AG20443 (cell line): Measurements from ENCODE around the gene ANO6.

ENCODE experiments used
- DNase-seq: peaks from one replicate; pipeline ENCODE4 v3.0.0; 2012; ENCODE audit warnings: low spot score, mixed read lengths

ANO6 gene

DNA sequence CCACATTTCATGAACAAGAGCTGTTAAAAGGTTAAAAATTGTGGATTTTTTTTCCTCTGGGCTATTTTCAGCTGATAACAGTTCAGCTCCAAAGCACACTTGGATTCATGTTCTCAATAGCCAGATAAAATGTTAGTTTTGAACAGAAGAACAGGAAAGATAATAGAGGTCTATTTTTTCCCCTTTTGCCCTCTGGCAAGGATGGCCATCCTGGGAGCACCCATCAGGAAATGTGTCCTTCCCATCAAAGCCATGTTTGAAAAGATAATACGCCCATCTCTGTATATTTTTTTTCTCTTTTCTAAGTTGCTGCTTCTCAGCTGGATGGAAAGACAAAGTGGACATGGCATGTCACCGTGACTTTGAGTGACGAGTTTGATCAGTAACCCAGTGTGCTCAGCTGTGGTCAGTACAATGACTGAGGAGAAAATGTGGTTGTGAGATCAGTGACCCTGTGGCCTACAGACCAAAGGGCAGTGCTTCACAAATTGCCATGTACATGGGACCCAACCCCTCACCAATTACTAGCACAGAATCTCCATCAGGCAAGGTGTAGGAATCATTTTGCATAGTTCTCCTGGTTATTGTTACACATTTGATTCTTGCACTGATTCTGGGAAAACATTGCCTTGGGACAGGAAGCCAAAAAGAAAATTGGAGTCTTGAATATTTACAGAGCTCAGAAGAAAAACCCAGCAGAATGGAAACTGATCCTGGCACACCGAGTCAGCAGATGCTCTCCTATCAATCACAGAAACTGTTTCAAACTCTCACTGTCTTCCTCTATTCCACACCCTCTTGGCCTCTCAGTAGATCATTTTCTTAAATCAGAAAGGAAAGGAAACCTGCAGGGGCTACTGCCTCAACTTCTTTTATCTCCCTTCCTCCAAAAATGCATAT, 64.3 kb downstream of the ANO6 start:
- no peak for DNase-seq

DNA sequence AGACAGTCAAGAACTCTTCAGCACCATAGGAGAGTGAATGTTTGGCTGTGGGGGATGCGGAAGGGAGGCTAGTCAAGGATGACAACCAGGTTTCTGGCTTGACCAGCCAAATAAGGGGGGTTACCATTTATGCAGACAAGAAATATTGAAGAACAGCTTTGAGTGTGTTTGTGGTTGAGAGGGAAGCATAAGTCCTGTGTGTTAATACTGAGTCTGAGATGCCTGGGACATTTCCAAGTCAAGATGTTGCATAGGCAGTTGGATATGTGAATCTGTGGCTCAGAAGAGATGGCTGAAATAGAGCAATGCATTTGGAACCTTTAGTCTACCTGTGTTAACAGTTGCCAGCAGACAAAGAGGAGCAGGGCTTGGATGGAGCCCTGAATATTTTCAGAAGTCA, 66.1 kb downstream of the ANO6 start:
- no peak for DNase-seq

DNA sequence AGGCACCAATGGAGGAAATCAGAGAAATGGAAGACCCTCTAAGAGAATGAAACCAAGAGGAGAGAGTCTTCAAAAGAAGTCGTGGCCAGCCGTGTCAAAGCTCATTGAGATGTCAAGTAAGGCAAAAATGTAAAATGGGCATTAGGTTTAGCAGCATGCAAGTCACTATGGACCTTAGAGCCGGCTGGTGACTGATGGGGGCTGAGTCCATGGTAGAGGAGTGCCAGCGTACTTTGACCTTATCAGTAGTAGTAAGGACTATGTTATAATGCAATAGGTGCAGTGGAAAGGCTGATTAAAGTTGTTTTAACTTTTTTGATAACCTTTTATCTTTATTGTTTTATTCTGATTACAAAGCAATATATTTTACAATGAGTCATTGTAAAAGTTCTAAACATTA, 66.5 kb downstream of the ANO6 start:
- DNase-seq, result no peak

DNA sequence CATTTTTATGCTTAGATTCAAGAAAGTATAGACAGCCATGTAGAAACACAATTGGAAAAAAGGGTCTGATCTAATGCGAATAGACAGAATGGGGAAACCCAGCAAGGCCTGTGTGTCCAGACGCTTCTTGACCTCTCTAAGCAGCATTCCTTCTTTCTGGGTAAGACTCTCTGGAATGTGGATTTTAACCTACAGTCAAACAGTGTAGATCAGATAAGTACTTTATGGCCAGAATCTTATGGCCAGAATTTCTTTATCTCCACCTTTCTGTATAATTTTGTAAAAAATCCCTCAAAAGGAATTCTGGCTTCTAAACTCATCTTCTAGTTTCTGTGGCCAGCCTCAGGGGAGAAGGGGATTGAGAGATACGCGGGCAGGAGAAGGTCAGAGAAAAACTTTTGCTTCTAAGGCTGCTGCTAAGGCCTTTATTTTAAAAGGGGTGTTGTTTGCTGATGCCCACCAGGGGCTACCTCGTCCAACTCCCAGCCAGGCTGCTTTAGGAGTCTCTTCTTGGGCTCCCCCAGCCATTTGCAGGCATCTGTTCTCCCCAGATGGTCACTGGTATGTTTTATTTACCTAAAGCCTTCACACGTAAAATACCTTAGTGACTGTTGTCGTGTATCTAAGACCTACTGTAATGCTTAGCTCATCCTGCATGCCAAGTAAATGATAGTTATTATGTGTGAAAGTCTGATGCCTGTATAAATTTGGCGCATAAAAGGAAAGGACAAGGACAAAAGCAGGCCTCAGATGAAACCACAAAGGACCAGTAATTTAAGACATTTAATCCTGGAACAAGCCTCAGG, 68.4 kb downstream of the ANO6 start:
- peak; percentile 62 for DNase-seq

DNA sequence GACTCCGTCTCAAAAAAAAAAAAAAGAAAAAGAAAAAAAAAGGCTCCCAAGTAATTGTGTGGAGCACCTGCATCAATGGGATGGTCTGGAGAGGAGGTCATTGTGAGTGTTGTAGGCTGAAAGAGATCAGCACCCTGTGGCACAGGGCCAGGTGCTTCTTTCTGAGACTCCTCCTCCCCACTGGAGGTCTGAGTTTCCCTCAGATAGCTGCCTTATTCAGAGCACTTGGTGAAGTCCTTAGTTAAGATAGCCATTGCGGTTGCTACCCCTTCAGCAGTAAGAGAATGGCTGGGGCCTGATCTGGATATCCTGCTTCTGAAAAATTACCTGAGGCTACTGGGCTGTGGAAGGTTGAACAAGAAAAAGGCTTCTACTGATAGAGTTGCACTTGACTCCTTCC, 69.8 kb downstream of the ANO6 start:
- no peak for DNase-seq

DNA sequence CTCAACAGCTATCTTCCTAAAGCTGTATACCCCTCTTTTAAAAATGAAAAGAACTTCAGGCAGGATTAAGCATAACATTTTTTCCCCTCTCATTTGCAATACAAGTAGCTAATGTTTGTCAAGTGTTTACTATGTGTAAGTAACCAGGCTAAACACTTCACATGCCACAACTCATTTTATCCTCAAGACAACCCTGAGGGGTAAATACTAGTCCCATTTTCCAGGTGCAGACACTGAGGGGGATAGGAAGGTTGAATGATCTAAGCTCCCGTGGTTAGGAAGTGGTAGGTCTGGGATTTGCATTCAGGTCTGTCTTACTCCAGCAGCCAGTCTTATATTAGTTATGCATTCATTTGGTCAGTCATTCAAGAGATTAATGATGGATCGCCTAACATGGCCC, 70.7 kb downstream of the ANO6 start:
- DNase-seq, result no peak

DNA sequence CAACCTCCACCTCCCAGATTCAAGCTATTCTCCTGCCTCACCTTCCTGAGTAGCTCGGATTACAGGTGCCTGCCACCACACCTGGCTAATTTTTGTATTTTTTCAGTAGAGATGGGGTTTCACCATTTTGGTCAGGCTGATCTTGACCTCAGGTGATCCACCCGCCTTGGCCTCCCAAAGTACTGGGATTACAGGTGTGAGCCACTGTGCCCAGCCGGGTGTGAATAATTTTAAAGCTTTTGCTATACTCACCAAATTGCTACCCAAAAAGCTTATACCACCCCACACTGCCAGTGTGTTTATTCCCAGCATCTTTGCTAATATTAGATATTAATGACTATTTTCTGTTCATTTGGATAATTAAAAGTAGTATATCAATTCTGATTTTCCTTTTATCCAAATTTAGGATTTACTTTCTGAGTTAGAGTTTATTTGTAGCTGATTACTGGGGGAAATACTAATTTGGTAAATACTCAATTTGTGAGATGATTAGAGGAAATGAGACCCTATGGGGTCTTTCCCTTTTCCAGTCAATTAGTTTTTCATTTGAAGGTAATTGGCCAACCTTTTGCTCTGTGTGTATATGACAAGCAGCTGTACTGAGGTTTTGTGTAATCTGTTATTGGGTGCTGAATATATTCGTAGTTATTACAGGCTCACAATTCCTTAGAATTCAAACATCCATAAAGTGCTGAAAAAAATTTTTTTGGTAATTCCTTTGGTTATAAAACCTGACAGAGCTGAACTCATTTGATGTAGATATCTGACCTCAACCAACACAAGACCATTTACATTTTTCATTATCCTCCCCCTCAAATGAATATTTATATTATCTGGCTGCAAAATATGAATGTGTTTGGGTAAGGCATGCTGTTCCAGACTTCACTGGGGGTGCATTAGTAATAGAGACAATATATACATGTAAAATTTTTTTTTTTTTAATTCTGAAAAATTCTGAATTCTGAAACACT, 73.6 kb downstream of the ANO6 start:
- no peak for DNase-seq

DNA sequence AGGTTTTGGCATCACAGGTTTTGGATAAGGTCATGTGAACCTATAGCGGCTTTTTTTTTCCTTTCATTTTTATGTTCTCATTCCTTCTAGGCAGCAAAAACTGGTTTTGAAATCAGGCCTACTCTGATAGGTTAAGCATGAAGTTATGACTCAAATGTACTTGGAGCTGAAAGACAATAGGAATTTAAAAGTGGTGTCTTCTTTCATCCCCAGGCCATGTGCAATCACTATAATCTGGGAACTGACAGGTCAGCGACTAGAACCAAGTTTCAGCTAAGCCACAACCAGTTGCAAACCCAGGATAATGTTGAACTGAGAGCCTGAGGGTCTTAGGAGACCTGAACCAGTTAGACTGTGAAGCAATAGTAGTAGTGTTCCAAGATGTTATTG, 74.3 kb downstream of the ANO6 start:
- peak; percentile 31 for DNase-seq

DNA sequence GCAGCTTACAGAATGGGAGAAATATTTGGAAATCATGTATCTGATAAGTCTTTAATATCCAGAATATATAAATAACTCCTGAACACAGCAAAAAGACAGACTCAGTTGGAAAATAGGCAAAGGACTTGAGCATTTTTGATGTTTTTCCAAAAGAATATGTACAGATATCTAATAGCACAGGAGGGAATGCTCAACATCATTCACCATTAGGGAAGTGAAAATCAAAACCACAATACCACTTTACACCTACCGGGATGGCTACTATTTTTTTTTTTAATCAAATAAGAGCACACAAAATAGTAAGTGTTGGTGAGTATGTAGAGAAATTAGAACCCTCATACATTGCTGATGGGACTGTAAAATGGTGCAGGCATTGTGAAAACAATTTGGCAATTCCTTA, 75.6 kb downstream of the ANO6 start:
- DNase-seq, result no peak

DNA sequence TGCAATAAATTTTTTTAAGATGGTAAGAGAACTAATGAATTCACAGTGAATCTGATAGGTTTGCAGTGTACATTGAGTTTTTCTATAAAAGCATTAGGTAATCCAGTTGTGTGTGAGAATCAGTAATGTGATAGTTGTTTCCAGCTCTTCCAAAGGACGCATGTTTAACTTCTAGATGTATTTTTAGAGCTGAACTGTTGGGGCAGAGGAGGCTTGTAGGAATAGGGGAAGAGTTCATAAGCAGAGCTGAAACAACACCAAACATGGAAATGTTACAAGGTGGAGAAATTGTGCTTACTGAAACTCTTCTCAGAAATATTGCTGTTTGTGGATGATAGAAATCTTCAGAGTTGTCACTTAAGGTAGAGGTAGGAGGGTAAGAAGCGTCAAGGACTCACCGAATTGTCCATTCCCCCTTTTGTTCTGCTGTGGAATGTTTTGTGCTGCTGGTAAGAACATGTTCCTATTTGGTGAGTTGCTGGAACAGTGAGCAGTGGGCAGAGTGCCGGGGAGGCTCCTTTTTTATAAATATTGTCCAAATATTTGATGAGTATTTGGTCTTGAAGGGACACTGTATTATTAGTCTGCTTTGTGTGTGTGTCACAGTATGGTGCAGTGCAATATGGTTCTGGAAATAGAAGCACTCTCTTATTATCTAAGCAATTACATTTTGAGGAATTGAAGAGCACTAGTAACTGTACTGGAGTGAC, 76.7 kb downstream of the ANO6 start:
- no peak for DNase-seq

DNA sequence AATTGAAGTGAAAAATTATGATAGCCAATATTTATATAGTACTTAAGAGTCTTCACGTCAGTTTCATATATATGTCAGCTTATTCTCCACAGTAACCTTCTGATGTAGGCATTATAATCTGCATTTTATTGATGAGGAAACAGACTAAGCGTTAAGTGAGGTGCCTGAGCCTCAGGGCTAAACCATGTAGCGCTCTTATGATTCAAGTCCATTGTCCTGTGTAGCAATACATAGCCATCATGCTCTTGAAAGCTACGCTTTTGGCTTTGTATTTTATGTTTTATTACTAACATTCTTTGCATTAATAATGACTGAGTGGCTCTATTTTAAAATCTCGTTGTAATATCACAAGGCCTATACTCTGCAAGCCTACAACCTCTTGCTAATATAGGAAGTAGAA, 79.0 kb downstream of the ANO6 start:
- no peak for DNase-seq

DNA sequence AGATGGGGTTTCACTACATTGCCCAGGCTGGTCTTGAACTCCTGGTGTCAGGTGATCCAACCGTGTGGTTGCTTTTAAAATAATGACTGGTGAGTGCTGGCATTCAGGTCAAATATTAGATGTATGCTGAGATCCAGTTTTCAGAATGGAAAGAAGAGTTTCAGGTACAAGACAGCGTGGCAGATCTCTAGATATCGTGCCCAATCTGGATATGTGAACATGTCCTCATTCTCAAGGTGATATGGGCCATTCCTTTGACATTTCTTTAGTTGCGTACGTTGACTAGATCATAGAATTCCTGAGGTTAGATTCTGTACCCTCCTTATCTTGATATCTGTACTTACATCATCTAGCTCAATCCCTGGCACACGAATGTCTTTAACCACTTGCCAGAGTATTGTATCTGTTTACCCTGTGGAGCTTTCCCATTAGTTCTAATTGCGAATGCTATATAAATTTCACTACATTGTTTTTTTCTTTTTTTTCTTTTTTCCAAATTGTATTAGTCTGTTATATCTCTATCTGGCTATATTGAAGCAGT, 80.2 kb downstream of the ANO6 start:
- no peak for DNase-seq

DNA sequence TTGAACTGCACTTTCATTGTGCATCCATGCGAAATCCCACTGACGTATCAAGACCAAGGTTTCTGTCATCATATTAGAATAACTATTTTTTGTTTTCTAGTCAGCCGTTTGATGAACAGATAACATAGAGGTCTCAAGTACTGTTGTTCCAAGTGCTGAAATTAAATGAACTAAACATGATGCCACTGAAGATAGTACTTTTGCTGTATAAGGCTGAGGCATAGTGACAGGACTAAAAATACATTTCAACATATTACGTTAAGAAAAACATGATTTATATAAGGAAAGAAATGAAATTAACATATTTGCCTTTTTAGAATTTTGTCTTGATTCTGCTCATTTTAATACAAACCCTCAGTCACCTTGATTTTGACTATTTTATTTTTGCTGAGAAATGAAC, 82.2 kb downstream of the ANO6 start:
- no peak for DNase-seq

DNA sequence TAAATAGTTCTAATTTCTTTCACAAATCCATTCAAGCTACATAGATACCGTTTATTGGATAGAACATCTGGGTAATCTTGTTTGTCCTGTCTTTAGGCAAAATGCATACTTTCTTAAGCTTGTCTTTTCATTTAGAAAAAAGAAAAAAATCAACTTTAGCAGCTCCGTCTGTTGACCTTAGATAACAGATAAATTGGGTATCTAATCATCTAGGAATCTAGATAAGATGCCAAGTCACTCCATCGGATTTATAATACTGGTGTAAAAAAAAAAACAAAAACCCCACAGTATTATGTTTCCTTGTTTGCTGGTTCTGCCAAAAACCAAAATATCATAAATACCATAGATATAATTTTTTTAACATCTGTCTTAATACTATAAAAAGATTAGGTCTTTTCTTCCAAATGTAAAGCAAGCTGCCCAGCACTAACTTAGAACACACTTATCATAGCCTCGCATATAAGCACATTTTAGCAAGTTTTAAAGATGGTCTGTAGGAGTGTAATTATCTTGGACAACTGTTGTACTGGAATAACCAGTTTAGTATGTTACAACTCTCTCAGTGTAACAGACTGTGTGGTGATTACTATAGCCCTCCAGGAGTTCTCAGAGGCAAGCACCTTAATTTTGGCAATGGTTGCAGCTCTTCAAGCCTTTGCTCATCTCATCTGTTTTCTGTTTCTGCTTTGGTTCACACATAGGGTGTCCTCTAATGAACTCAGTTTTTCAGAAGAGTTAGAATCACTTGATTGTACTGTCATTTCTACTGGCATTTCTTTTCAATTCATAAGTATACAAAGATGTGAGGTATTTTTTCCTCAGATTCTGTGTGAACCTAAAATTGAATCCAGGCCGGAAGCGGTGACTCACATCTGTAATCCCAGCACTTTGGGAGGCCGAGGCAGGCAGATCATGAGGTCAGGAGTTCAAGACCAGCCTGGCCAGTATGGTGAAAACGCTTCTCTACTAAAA, 83.1 kb downstream of the ANO6 start:
- peak; percentile 39 for DNase-seq

DNA sequence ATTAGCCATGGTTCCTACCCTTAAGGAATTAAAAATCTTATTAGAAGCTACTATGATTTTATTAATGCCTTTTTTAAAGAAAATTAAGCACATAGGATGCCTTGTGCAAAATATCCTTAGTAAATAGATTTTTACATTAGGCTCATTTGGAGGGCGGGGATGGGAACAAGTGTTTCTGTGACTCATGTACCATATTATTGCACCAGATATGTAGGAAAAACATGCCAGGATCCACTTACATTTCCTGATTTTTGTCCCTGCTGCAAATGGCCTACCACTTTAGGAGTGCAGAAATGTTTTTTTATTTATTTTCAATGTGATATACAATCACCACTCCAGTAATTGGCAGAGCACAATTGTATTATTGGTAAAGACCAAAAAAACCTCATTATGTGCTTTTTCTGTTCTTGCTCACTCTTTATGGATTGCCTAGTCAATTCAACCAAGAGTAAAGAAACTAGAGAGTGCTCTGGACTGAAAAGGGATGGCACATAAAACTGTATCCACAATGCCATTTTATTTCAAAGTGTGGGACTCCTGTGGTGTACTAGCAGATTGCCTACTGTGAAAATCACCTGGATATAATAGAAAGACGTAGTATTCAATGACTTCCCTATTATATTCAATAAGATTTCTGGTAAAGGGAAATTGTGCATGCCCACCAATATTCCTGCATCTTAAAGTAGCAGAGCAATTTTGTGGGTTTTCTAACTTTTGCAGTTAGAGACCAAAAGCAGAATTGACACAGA, 86.9 kb downstream of the ANO6 start:
- DNase-seq, result no peak

DNA sequence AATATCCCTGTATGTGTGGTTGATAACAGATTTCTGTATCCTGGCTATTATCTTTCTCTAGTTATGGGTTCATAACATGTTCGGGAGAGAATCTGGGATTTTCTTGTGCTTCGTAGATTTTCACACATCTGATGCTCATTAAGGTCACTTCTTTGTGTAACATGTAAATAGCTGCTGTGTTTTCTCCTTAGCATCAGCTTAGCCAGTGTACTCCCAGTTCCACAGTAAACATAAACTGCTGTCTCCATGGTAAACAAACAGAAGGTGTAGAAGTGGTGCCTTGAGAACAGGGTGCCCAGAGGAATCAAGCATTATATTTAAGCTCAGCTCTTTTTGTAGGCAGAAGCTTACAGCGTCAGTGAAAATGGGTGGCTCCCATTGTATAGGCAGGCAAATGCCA, 88.0 kb downstream of the ANO6 start:
- no peak for DNase-seq

DNA sequence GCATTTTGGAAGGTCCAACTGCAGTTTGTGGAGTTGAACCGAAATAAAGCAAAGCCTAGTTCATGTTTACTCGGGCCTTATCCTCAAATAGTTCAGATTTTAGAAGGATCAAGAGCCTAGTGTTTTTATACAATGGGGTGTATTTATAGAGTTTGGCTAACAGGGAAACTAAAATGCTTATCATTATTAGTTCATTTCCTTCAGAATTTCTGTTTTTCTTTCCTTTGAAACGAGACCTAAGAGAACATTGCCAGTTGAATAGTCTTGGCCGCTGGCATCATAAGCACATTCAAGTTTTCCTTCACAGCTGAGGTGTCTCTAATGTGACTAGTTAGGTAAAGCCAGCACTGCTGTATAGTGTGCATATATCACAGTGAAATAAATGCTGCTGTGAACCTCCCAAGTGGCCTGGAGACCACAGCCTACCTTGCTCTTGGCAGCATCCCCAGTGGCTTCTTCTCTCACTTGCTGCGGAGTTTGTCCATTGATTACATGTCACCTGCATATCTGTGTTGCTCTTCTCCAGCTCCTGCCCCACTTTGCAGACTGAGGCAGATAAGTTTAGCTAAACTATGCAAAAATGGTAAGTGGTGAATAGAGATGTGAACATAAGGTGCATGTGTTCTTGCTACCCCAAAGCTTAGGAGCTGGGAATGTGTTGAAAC, 88.8 kb downstream of the ANO6 start:
- DNase-seq, result no peak

DNA sequence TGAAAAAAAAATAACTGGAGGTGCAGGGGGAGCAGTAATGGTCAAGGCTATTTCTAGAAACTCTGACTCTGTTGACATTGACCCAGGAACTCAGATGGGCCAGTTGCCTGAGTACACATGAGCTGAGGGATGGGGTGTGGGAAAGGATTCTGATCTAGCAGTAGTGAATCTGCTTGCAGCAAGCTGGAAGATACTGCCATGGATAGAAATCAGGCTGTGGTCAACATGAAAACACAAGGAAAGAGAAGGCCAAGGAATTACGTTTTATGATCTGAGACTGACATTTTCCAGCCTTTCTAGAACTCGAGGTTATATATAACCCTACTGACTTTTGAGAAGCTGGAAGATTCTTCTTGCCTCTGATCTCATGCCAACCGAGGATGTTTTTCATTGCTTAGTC, 90.0 kb downstream of the ANO6 start:
- peak; percentile 11 for DNase-seq
